Right renal cortex interstitium (tissue), 3 donors: ENCODE results near the gene NT5C1A. TPM values are rescaled to one million over a fixed set of nuclear protein-coding genes. Genes with fewer than 3 reads are reported as not detected.

Experiments
- DNase-seq, 3 donors: peaks; one replicate each; pipeline ENCODE4 v3.0.0-alpha.2; 2013; ENCODE audit warnings: low read depth in 3 of 3, low spot score in 2 of 3
- polyA plus RNA-seq, 3 donors: library from polyadenylated mRNA; unstranded; fragments of 120-200 nt; gene quantifications; one replicate each; pipeline ENCODE4 v1.2.1, GENCODE V29; 2013; ENCODE audit not compliant: insufficient read length in 3 of 3

Gene NT5C1A
- polyA plus RNA-seq, 3 donors = 0.24 to 0.58 (median 0.31) TPM

DNA sequence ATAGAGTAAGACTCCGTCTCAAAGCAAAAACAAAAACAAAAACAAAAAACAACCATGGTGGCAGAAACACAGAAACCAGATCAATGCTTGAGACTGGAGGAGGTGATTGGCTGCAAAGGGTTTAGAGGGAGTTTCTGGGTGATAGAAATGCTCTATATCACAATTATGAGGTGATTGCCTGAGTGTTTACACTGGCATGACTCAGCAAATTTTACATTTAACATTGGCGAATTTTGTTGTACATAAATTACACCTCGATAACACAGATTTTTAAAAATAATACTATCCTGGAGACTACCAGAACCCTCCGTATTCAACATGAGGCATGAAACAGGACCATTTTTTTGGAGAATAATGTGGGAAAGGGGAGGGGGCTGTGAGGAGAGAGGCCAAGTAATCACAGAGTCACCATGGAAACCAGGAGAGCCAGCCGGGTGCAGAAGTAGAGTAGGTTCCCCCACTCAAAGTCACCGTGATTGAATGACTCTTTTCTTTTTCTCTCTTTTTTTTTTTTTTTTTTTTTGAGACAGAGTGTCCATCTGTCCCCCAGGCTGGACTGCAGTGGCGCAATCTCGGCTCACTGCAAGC, 56.7 kb downstream of the NT5C1A start:
- no peak for DNase-seq

DNA sequence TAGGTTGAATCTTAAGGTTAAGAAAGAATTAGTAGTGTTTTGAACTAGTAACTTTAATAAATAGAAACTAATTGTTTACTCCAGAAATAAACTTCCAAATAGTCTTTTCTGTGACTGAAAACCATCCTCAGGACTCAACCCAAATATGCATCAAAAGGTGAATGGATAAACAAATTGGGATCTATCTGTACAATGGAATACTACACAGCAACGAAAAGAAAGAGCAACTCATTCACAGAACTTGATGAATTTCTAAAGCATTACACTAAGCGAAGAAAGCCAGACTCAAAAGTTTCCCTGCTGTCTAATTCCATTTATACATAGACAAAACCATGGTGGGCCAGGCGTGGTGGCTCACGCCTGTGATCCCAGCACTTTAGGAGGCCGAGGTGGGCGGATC, 57.4 kb downstream of the NT5C1A start:
- DNase-seq = no peak

DNA sequence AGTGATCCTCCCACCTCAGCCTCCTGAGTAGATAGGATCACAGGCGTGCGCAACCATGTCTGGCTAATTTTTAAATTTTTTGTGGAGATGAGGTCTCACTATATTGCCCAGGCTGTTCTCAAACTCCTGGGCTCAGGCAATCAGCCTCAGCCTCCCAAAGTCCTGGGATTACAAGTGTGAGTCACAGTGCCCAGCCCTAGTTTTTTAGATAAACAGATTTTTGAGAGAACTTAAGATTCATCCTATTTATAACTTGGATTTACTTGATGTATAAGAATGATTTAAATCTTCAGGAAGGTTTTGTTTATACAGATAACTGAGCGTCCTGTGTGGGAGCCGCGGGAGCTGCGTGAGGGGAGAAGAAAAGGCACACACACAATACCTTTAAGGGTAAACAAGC, 58.7 kb downstream of the NT5C1A start:
- DNase-seq = no peak

DNA sequence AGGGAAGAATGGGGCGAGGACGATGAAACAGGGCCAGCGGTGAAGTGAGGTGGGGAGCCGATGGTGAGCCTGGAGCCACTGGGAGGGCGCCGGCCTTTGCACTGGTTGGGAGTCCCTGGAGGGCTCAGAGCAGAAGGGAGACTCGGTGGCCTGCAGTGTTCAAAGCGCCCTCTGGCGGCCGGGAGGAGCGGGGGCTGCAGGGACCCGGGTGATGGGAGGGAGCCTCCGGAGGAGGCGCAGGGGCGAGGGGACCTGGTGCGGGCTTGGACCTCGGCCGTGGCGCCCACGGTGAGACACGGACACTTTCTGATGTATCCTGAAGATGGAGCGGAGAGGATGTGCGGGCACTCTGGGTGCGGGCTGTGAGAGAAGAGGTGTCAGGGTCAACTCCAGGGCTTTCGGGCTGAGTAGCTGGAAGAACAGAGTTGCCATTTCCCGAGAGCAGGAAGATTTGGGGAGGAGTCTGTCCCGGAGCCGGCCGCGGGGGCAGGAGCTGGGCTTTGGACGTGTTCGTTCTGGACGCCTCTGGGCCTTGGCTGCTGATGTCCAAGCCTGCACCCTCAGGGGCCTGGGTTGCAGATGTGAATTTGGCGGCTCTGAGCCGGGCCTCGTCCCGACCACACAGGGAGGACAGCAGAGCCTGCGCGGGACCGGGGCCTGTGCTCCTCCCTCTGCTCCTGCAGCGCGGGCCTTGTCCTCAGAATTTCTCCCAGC, 62.1 kb downstream of the NT5C1A start:
- DNase-seq = no peak

Other genes starting within 250 kb of the NT5C1A start
- under 1 TPM; 0.18 to 0.39 (median 0.33) TPM for gene BMP8A, start 180.5 kb downstream of the NT5C1A start, polyA plus RNA-seq
- gene PABPC4, start 95.3 kb downstream of the NT5C1A start, polyA plus RNA-seq = 100 to 1,000 TPM; 198 to 214 (median 199) TPM
- 10 to 100 TPM; 20.6 to 23.1 (median 22.9) TPM for gene HEYL, start 32.5 kb downstream of the NT5C1A start, polyA plus RNA-seq
- gene HPCAL4, start 19.3 kb upstream of the NT5C1A start, polyA plus RNA-seq = 1 to 10 TPM in 1 of 3 donors, under 1 TPM in 2; 0.76 to 1.5 (median 0.92) TPM
- 10 to 100 TPM; 72.1 to 75.1 (median 72.5) TPM for gene PPIE, start 66.8 kb upstream of the NT5C1A start, polyA plus RNA-seq
- under 1 TPM; 0.17 to 0.40 (median 0.25) TPM for gene OXCT2, start 99.2 kb upstream of the NT5C1A start, polyA plus RNA-seq
- 1 to 10 TPM; 1.6 to 2.3 (median 2.3) TPM for gene BMP8B, start 116.8 kb upstream of the NT5C1A start, polyA plus RNA-seq
- 10 to 100 TPM; 28.7 to 36.8 (median 32.7) TPM for gene TRIT1, start 211.4 kb upstream of the NT5C1A start, polyA plus RNA-seq
- 1 to 10 TPM; 6.7 to 8.0 (median 7.1) TPM for gene MYCL, start 229.8 kb upstream of the NT5C1A start, polyA plus RNA-seq